GM06990 (cell line): ENCODE data around the gene NLRP7.

Experiments
- DNase-seq: peaks from one replicate; pipeline ENCODE4 v3.0.0-alpha.2; 2011; ENCODE audit not compliant: insufficient read length; ENCODE audit errors: extremely low read depth
- H3K27me3 ChIP-seq: replicated peaks from 2 replicates; pipeline ENCODE4 v1.6.0; 2011; ENCODE audit warnings: low read length; ENCODE audit not compliant: control insufficient read depth, insufficient read depth
- H3K36me3 ChIP-seq: 2 replicates; pipeline ENCODE4 v1.5.1; 2011; ENCODE audit warnings: low read length; ENCODE audit not compliant: control insufficient read depth, insufficient read depth
- H3K4me3 ChIP-seq: replicated peaks from 2 replicates; pipeline ENCODE4 v1.5.1; 2011; ENCODE audit warnings: low read depth, mild to moderate bottlenecking, control low read depth, low read length
- TF ChIP-seq, protein P1 (sequence below): IDR thresholded peaks from 2 replicates; pipeline ENCODE4 v1.5.1; 2011; ENCODE audit warnings: low read length, control low read depth, mild to moderate bottlenecking, inconsistent platforms; ENCODE audit not compliant: insufficient read depth, poor library complexity, severe bottlenecking

NLRP7 gene

DNA sequence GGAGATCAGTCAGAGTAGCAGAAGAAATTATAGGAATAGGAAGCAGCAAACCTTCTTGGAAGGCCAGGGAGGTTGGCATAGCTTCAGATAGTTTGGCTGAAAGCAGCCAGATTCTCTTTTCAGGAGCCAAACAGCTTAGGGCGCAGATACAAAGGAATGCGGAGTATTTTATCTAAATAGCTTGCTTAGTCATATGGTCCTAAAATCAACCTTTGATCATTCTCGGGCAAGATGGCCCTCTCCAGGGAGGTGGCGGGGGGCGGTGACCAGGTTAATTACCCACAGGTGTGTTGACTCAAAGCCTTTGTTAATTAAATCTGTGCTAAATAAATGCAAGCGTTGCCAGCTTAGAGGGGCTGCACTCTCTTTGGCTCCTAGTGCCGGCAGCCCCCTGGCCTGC, 53.9 kb downstream of the NLRP7 start:
- Histone ChIP-seq H3K4me3 (no peak overlapping the region), H3K27me3 (no peaks in the 10 kb centered on the region; the same call in 1 of the 2 replicates), H3K36me3 (no peaks in the 10 kb centered on the region)
- TF ChIP-seq, protein P1, sequence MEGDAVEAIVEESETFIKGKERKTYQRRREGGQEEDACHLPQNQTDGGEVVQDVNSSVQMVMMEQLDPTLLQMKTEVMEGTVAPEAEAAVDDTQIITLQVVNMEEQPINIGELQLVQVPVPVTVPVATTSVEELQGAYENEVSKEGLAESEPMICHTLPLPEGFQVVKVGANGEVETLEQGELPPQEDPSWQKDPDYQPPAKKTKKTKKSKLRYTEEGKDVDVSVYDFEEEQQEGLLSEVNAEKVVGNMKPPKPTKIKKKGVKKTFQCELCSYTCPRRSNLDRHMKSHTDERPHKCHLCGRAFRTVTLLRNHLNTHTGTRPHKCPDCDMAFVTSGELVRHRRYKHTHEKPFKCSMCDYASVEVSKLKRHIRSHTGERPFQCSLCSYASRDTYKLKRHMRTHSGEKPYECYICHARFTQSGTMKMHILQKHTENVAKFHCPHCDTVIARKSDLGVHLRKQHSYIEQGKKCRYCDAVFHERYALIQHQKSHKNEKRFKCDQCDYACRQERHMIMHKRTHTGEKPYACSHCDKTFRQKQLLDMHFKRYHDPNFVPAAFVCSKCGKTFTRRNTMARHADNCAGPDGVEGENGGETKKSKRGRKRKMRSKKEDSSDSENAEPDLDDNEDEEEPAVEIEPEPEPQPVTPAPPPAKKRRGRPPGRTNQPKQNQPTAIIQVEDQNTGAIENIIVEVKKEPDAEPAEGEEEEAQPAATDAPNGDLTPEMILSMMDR, result no peak
- no peak for DNase-seq

DNA sequence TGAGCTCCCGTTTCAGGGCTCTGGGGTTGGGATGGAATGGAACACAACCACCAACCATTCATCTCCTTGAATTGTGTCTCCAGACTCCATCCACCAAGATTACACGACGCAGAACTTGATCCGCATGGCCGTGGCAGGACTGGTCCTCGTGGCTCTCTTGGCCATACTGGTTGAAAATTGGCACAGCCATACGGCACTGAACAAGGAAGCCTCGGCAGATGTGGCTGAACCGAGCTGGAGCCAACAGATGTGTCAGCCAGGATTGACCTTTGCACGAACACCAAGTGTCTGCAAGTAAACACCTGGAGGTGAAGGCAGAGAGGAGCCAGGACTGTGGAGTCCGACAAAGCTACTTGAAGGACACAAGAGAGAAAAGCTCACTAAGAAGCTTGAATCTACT, 57.8 kb downstream of the NLRP7 start:
- TF ChIP-seq, protein P1, result no peak
- Histone ChIP-seq H3K4me3 (no peak overlapping the region), H3K27me3 (no peaks in the 10 kb centered on the region; the same call in 1 of the 2 replicates), H3K36me3 (no peaks in the 10 kb centered on the region)
- no peak for DNase-seq

DNA sequence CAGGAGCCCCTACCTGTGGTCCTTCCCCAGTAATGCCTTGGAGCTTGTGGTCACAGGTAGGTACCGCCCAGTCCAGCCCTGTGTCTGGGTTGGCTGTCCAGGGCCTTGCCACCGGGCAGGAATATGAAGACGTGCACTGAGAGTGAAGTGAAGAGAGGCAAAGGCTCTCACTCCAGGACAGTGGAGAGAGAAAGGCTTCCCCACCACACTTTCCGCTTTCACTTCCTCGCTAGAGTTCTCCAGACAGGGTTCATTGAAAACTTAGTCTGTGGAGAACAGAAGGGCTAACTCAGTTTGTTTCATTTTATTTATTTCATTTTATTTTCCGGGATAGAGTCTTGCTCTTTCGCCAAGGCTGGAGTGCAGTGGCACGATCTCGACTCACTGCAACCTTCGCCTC, 59.1 kb downstream of the NLRP7 start:
- TF ChIP-seq, protein P1, result no peak
- H3K27me3 ChIP-seq, result no peaks in the 10 kb centered on the region; the same call in 1 of the 2 replicates
- DNase-seq, result no peak
- H3K36me3 ChIP-seq, result no peaks in the 10 kb centered on the region
- no peak overlapping the region for H3K4me3 ChIP-seq

DNA sequence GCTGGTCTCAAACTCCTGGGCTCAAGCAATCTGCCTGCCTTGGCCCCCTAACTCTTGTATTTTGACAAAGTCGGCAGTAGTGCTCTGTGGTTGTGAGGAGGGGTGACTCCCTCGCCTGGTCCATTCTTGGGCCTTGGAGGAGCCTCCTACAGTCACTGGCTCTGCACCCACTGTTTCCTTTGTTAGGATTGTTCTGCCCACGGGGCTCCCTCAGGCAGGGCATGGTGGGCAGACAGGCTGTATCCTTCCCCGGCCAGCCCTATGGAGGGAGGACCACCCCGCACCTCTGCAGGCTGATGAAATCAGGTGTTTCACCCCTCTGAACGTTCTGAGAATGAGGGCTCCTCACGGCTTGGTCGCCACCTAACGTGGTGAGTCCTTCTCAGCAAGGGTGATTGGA, 64.1 kb downstream of the NLRP7 start:
- no peak for DNase-seq
- Histone ChIP-seq H3K36me3 (no peaks in the 10 kb centered on the region), H3K4me3 (no peak overlapping the region), H3K27me3 (no peaks in the 10 kb centered on the region)
- TF ChIP-seq, protein P1, result no peak

DNA sequence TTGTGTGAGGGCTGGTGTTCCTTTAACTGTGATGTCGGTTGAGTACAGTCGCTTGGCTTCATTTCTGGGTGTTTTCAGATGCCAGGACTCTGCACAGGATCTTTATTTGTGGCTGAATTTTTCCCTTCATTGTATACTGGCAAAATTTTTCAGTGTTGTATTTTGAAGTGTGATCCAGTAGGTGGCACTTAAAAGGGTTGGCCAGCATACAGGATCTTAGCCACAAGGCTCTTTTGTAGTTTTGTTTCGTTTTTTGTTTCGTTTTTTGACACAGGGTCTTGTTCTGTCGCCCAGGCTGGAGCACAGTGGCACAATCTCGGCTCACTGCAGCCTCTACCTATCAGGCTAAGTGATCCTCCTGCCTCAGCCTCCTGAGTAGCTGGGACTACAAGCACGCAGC, 64.6 kb downstream of the NLRP7 start:
- Histone ChIP-seq H3K27me3 (no peaks in the 10 kb centered on the region), H3K36me3 (no peaks in the 10 kb centered on the region), H3K4me3 (no peak overlapping the region)
- DNase-seq, result no peak
- TF ChIP-seq, protein P1, result peak; percentile 39

DNA sequence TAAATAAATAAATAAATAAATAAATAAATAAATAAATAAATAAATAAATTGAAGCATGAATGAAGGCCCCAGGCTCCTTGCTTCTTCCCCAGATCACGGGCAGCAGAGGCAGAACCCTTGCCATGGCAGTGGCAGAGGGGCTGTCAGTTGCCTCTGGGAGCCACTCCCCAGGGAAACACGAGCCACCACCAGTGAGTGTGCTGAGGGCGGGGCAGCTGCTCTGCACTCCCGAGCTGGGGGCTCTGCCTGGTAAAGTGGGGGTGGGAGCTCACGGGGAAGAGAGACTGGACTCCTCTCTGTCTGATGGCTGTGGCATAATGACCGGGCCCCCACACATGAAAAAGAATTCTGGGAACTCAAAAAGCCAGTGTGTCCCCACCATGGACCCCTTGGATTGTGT, 65.4 kb downstream of the NLRP7 start:
- DNase-seq, result no peak
- no peaks in the 10 kb centered on the region for H3K27me3 ChIP-seq

More for the DNA sequence above, 65.4 kb downstream of the NLRP7 start:
- Histone ChIP-seq H3K36me3 (no peaks in the 10 kb centered on the region), H3K4me3 (no peak overlapping the region)
- TF ChIP-seq, protein P1, result no peak
